Fibroblast of pulmonary artery (primary cell): ENCODE data around the gene TERT.
A peak's percentile ranks its signal among the peaks of the same experiment; 100 is the strongest.

ENCODE experiments used
- DNase-seq: peaks from one replicate; pipeline ENCODE4 v3.0.0-alpha.2; 2010; ENCODE audit warnings: low read depth
- H3K4me3 ChIP-seq: replicated peaks from 2 replicates; pipeline ENCODE4 v1.5.1; 2011; ENCODE audit warnings: low read depth, mild to moderate bottlenecking, control low read depth, low read length, moderate library complexity
- CTCF ChIP-seq: IDR thresholded peaks from 2 replicates; pipeline ENCODE4 v1.5.1; 2011; ENCODE audit warnings: mild to moderate bottlenecking, control low read depth, low read length, inconsistent platforms; ENCODE audit errors: missing control alignments

TERT gene

GRCh38 chr5:1209896-1210776 is 84.7 kb downstream of the TERT start:
- DNase-seq = no peak
- H3K4me3 ChIP-seq = no peak overlapping the region
- TF ChIP-seq CTCF = no peak

- DNase-seq = no peak
- no peak overlapping the region for H3K4me3 ChIP-seq
- no peak for TF ChIP-seq CTCF
Observed at GRCh38 chr5:1209489-1209852, 85.4 kb downstream of the TERT start.

- no peak overlapping the region for H3K4me3 ChIP-seq
- peak; percentile 10 for DNase-seq
- TF ChIP-seq CTCF = peak; percentile 40
Observed at GRCh38 chr5:1208743-1209488, 86.0 kb downstream of the TERT start.

DNA sequence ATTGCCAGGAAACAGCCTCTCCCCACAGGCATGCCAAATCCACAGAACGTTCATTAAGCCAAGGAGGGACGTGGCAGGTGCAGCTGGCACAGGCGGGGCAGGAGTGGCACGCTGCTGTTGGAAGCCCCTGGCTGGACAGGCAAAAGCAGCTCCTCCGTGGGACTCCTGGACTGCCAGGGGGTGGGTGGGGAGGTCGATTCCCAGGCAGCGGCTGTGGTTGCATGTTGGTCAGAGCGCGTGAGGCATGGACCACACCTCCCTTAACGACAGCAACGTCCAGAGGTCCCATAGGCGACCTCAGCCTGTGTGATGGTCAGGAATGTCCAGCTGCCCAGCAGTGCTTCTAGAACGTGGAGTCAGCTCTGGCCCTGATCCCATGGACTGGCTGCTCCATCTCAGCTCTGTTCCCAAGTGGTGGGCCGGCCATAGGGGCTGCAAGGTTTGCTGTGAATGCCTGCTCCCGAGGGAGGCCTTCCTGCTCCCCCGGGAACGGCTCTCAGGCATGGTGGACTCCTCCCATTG is 86.6 kb downstream of the TERT start:
- no peak for DNase-seq
- no peak for TF ChIP-seq CTCF
- H3K4me3 ChIP-seq = no peak overlapping the region

DNA sequence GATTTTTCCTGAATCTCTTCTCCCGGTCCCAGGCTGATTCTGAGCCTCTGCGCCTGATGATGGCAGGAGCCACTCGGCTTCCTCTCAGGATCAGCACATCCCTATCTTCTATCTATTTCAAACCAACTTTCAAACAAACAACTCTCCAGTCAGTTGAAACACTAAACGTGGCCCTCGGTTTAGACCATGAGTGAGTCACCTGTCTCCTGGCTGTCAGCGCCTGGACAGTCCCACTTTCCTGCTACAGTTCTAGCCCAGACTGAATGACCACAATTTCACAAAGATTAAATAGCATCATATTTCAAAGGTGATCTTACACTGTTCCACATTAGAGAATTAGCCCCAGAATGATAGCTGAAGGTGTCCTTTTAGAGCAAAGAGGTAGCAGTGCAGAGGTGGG is 87.3 kb downstream of the TERT start:
- DNase-seq = no peak
- no peak for TF ChIP-seq CTCF
- H3K4me3 ChIP-seq = no peak overlapping the region

GRCh38 chr5:1206521-1207412 is 88.1 kb downstream of the TERT start:
- no peak for DNase-seq
- no peak overlapping the region for H3K4me3 ChIP-seq
- TF ChIP-seq CTCF = no peak
